HepG2 (cell line): ENCODE results near the gene TEX261. TPM values are rescaled to one million over a fixed set of nuclear protein-coding genes. Genes with fewer than 3 reads are reported as not detected.

Source experiments
- ATAC-seq: fragments of 200-7000 bp; cut with Tn5 transposase; 3 replicates; pipeline ENCODE4 v1.9.1; 2020; ENCODE audit warnings: mild to moderate bottlenecking, moderate library complexity
- BruUV-seq: library from RNA; stranded (reverse); fragments of 400-500 nt; replicated peaks from 2 replicates; lab custom pipeline; 2021; lab: Mats Ljungman, UMichigan
- CTCF ChIA-PET: fragments of 300-600 bp; formaldehyde crosslinking; extraction: SDS; loops from one replicate; lab custom pipeline; 2021; ENCODE audit warnings: low total read pairs, inconsistent platforms, low intra/inter-chr PET ratio; lab: Yijun Ruan, JAX
- POLR2A ChIA-PET: fragments of 350-600 bp; sonication (Branson Sonifier 250); formaldehyde crosslinking; loops from one replicate; lab custom pipeline; 2020; ENCODE audit warnings: antibody characterized with exemption, inconsistent platforms; lab: Yijun Ruan, JAX
- DNase-seq: peaks from one replicate; pipeline ENCODE4 v3.0.0-alpha.2; 2015; ENCODE audit warnings: low spot score
- FAIRE-seq: peaks from 3 replicates; lab custom pipeline; 2011; peaks lifted over from hg19 to GRCh38; lab: Jason Lieb, UNC
- H2AFZ ChIP-seq: one replicate; pipeline ENCODE4 v1.6.1; 2011; ENCODE audit warnings: low read length, inconsistent platforms
- H3K27ac ChIP-seq: fragments of 300-600 bp; 3 replicates; pipeline ENCODE4 v1.8.0; 2011; ENCODE audit warnings: mixed run types, mild to moderate bottlenecking, mixed read lengths, low read length, inconsistent platforms; ENCODE audit not compliant: insufficient read depth; ENCODE audit errors: extremely low read length
- H3K27me3 ChIP-seq, 2 experiments: fragments of 200-600 bp in 1 of 2; 2 replicates in 1 of 2; 3 replicates in 1 of 2; pipeline versions ENCODE4 v1.6.0 to v1.8.0; 2011; ENCODE audit warnings: low read length in 2 of 2, mild to moderate bottlenecking in 2 of 2, moderate library complexity in 2 of 2, inconsistent platforms in 1 of 2; ENCODE audit not compliant: insufficient read depth in 2 of 2, control insufficient read depth in 1 of 2
- H3K36me3 ChIP-seq, 2 experiments: fragments of 200-600 bp in 1 of 2; replicated peaks in 1 of 2; 2 replicates in 1 of 2; 3 replicates in 1 of 2; pipeline versions ENCODE4 v1.5.1 to v1.8.0; 2011; ENCODE audit warnings: low read length in 2 of 2, inconsistent platforms in 1 of 2; ENCODE audit not compliant: insufficient read depth in 2 of 2, control insufficient read depth in 1 of 2
- H3K4me1 ChIP-seq: 2 replicates; pipeline ENCODE4 v1.5.1; 2012; ENCODE audit warnings: low read length, inconsistent platforms; ENCODE audit not compliant: insufficient read depth
- H3K4me2 ChIP-seq: 2 replicates; pipeline ENCODE4 v1.6.0; 2011; ENCODE audit warnings: low read depth, low read length, inconsistent platforms
- H3K4me3 ChIP-seq, 3 experiments: fragments of 200-600 bp in 1 of 3; sonication (generic), shearing (Covaris generic) in 1 of 3; replicated peaks in 1 of 3; 2 replicates each; pipeline ENCODE4 v1.5.1; 2011 to 2016; ENCODE audit warnings: low read length in 3 of 3, inconsistent platforms in 2 of 3, low read depth in 2 of 3, mild to moderate bottlenecking in 2 of 3, control low read depth in 1 of 3, mixed read lengths in 1 of 3; ENCODE audit not compliant: insufficient read depth in 1 of 3
- H3K79me2 ChIP-seq: one replicate; pipeline ENCODE4 v1.6.1; 2011; ENCODE audit warnings: low read length, inconsistent platforms; ENCODE audit not compliant: insufficient read depth
- H3K9ac ChIP-seq: 2 replicates; pipeline ENCODE4 v1.6.0; 2011; ENCODE audit warnings: mild to moderate bottlenecking, low read depth, low read length, inconsistent platforms; ENCODE audit not compliant: insufficient read depth
- H3K9me3 ChIP-seq: 2 replicates; pipeline ENCODE4 v1.5.1; 2012; ENCODE audit warnings: mild to moderate bottlenecking, low read length
- H4K20me1 ChIP-seq: 2 replicates; pipeline ENCODE4 v1.6.0; 2011; ENCODE audit warnings: inconsistent platforms, mild to moderate bottlenecking, low read length, moderate library complexity; ENCODE audit not compliant: insufficient read depth
- ELF1 ChIP-seq: sonication (generic); formaldehyde crosslinking; IDR thresholded peaks from 2 replicates; pipeline ENCODE4 v1.4.0; 2020; ENCODE audit warnings: missing genetic modification reagents
- GMEB1 ChIP-seq: sonication (generic); formaldehyde crosslinking; IDR thresholded peaks from 2 replicates; pipeline ENCODE4 v1.5.1; 2020; ENCODE audit warnings: missing genetic modification reagents, mild to moderate bottlenecking, borderline replicate concordance
- ZBTB39 ChIP-seq: sonication (generic); formaldehyde crosslinking; IDR thresholded peaks from 2 replicates; pipeline ENCODE4 v1.5.0; 2020; ENCODE audit warnings: missing genetic modification reagents
- ZNF414 ChIP-seq: sonication (generic); formaldehyde crosslinking; IDR thresholded peaks from 2 replicates; pipeline ENCODE4 v1.5.0; 2020; ENCODE audit warnings: missing genetic modification reagents
- ZNF543 ChIP-seq: sonication (generic); formaldehyde crosslinking; IDR thresholded peaks from 2 replicates; pipeline ENCODE4 v1.4.0; 2020; ENCODE audit warnings: mild to moderate bottlenecking, missing genetic modification reagents
- ZNF674 ChIP-seq: sonication (generic); formaldehyde crosslinking; IDR thresholded peaks from 2 replicates; pipeline ENCODE4 v1.5.0; 2020; ENCODE audit warnings: low read depth, mild to moderate bottlenecking, missing genetic modification reagents
- WGBS: methylation state at CpG from one replicate; pipeline ENCODE4 v1.1.6; 2017; ENCODE audit warnings: low lambda C conversion rate; 5-methylcytosine and 5-hydroxymethylcytosine counted together
- in situ Hi-C: cut with HindIII; loops from 2 replicates; pipeline ENCODE4 v1.10.0; 2017; ENCODE audit warnings: low pct_unique_long_range_greater_than_20kb; ENCODE audit not compliant: extremely low pct_ligation_motif_present
- intact Hi-C: fragments of 100-400 bp; cut with micrococcal nuclease; formaldehyde crosslinking; loops from one replicate; pipeline ENCODE4 v1.10.0; 2022; ENCODE audit not compliant: unreplicated experiment
- polyA plus RNA-seq, 8 experiments: library from polyadenylated mRNA; depleted of rRNA in 3 of 8; stranded (reverse) in 7 of 8; unstranded in 1 of 8; fragments of >200 nt; fragmentation: Illumina TruSeq in 4 of 8; extraction: Trizol in 4 of 8; gene quantifications; 2 replicates each; pipeline versions ENCODE4 v1.2.1 to v1.2.3, GENCODE V29; 2011 to 2016; ENCODE audit warnings: low read depth in 4 of 8, missing spikeins in 1 of 8, mixed read lengths in 1 of 8; ENCODE audit not compliant: insufficient read depth in 1 of 8
- total RNA-seq, 5 experiments: library from RNA; depleted of rRNA; stranded (reverse); fragments of >200 nt; fragmentation: Illumina TruSeq; extraction: Trizol; gene quantifications; 2 replicates each; pipeline ENCODE4 v1.2.3, GENCODE V29; 2016; ENCODE audit warnings: low read depth in 1 of 5

TEX261 gene
- total and polyA plus RNA-seq, 2 of the 13 experiments (the other 11 are each of a cell fraction or from before 2014, with no cell fraction given) = 43.8 to 78.7 TPM

GRCh38 chr2:70949086-70949485 is 45.6 kb downstream of the TEX261 start:
- ATAC-seq (peak; percentile 22; the same call in 2 of the 3 replicates), DNase-seq (peak; percentile 31), FAIRE-seq (peak; percentile 64)
- no peaks in the 10 kb centered on the region for H3K79me2 ChIP-seq
- H3K36me3 ChIP-seq = no peaks in the 10 kb centered on the region
- 24% methylated on average over 11 of the region's 11 CpGs for WGBS
- H3K9me3 ChIP-seq = no peaks in the 10 kb centered on the region
- ChIA-PET POLR2A (interaction anchor here (0.9 to 1.0 kb wide), 5 partner anchors 9 to 129 kb away, joined by 3 to 6 read pairs (median 4); partner anchors contain the start of genes CLEC4F and NAGK), CTCF (interaction anchor here (1.3 to 4.9 kb wide), 6 partner anchors 26 to 159 kb away, joined by 4 to 93 read pairs (median 14); partner anchors contain the start of gene FIGLA)
- no peak overlapping the region for H3K27ac ChIP-seq
- intact Hi-C loops (no loop called here), in situ Hi-C loops (loop anchor here (5.0 kb wide), 2 partner anchors 77 to 157 kb away; partner anchors contain the start of gene FIGLA)
- H3K9ac ChIP-seq = no peak overlapping the region
- no peak overlapping the region for H2AFZ ChIP-seq
- H3K4me3 ChIP-seq = 0 out of 6 replicates have a peak overlapping the region, but pooled peaks of 1 of the 3 experiments have one; percentile 10
- peak overlapping the region; percentile 85 for H3K4me2 ChIP-seq
- peaks cover 0 to 17% of the 10 kb centered on the region in 2 experiments; a peak in 3 of 5 replicates for H3K27me3 ChIP-seq
- 0 out of 2 replicates have a peak, but pooled peaks have one; percentile 2 for TF ChIP-seq ZNF414 (CRISPR knock-in tag)
- TF ChIP-seq ZBTB39 (CRISPR knock-in tag) = 0 out of 2 replicates have a peak, but pooled peaks have one; percentile 9
- no peak for TF ChIP-seq ZNF543
- TF ChIP-seq ZNF674 (CRISPR knock-in tag) = no peak
- TF ChIP-seq ELF1 (CRISPR knock-in tag) = no peak
- TF ChIP-seq GMEB1 (CRISPR knock-in tag) = no peak
- BruUV-seq = no TSS peak
- no peaks in the 10 kb centered on the region for H4K20me1 ChIP-seq
- H3K4me1 ChIP-seq = peaks cover 27% of the 10 kb centered on the region
